H9 (cell line): ENCODE measurements around the gene ELMOD3. TPM values are rescaled to one million over a fixed set of nuclear protein-coding genes. Genes with fewer than 3 reads are reported as not detected.

Experiments used
- DNase-seq: peaks from one replicate; pipeline ENCODE4 v3.0.0-alpha.2; 2017
- H2AFZ ChIP-seq: one replicate; pipeline ENCODE4 v1.6.1; 2013; ENCODE audit warnings: mild to moderate bottlenecking, low read length, control low read depth, moderate library complexity
- H2AK5ac ChIP-seq: 2 replicates; pipeline ENCODE4 v1.6.1; 2013; ENCODE audit warnings: low read length, control low read depth, mixed read lengths; ENCODE audit not compliant: insufficient read length
- H2BK120ac ChIP-seq: one replicate; pipeline ENCODE4 v1.6.1; 2013; ENCODE audit warnings: low read depth, mild to moderate bottlenecking, low read length, control low read depth, inconsistent platforms; ENCODE audit not compliant: poor library complexity, severe bottlenecking
- H2BK12ac ChIP-seq: 2 replicates; pipeline ENCODE4 v1.6.1; 2013; ENCODE audit warnings: low read length, control low read depth, mixed read lengths, low read depth; ENCODE audit not compliant: insufficient read length
- H2BK15ac ChIP-seq: 2 replicates; pipeline ENCODE4 v1.6.1; 2013; ENCODE audit warnings: low read depth, low read length, control low read depth
- H2BK20ac ChIP-seq: one replicate; pipeline ENCODE4 v1.6.1; 2013; ENCODE audit warnings: low read depth, mild to moderate bottlenecking, low read length, control low read depth, inconsistent platforms; ENCODE audit not compliant: poor library complexity, severe bottlenecking
- H2BK5ac ChIP-seq: 2 replicates; pipeline ENCODE4 v1.6.1; 2013; ENCODE audit warnings: low read length, control low read depth, mixed read lengths; ENCODE audit not compliant: insufficient read length
- H3K14ac ChIP-seq: 2 replicates; pipeline ENCODE4 v1.6.1; 2013; ENCODE audit warnings: low read length, control low read depth; ENCODE audit not compliant: insufficient read depth
- H3K18ac ChIP-seq: 2 replicates; pipeline ENCODE4 v1.6.1; 2013; ENCODE audit warnings: low read depth, mild to moderate bottlenecking, mixed read lengths, low read length, control low read depth; ENCODE audit not compliant: insufficient read length
- H3K23ac ChIP-seq: 2 replicates; pipeline ENCODE4 v1.6.1; 2013; ENCODE audit warnings: low read length, control low read depth, mixed read lengths, low read depth; ENCODE audit not compliant: insufficient read length
- H3K23me2 ChIP-seq: 2 replicates; pipeline ENCODE4 v1.6.1; 2013; ENCODE audit warnings: low read depth, mild to moderate bottlenecking, mixed read lengths, low read length, control low read depth; ENCODE audit not compliant: insufficient read length, poor library complexity, severe bottlenecking
- H3K27ac ChIP-seq: 2 replicates; pipeline ENCODE4 v1.5.1; 2013; ENCODE audit warnings: low read length, control low read depth, mixed read lengths, low read depth; ENCODE audit not compliant: insufficient read length
- H3K27me3 ChIP-seq: 2 replicates; pipeline ENCODE4 v1.6.1; 2013; ENCODE audit warnings: low read length, control low read depth, inconsistent platforms; ENCODE audit not compliant: insufficient read depth
- H3K4ac ChIP-seq: 2 replicates; pipeline ENCODE4 v1.6.1; 2013; ENCODE audit warnings: low read depth, mild to moderate bottlenecking, control low read depth, inconsistent platforms, low read length, moderate library complexity
- H3K4me1 ChIP-seq: 2 replicates; pipeline ENCODE4 v1.6.1; 2013; ENCODE audit warnings: low read length, control low read depth, inconsistent platforms; ENCODE audit not compliant: insufficient read depth
- H3K4me2 ChIP-seq: 2 replicates; pipeline ENCODE4 v1.6.1; 2013; ENCODE audit warnings: low read length, control low read depth, mixed read lengths; ENCODE audit not compliant: insufficient read length, insufficient read depth
- H3K56ac ChIP-seq: 2 replicates; pipeline ENCODE4 v1.6.1; 2013; ENCODE audit warnings: low read depth, mild to moderate bottlenecking, mixed read lengths, low read length, control low read depth; ENCODE audit not compliant: insufficient read length
- H3K79me1 ChIP-seq: 2 replicates; pipeline ENCODE4 v1.6.1; 2013; ENCODE audit warnings: low read depth, mild to moderate bottlenecking, moderate library complexity, low read length, control low read depth, inconsistent platforms; ENCODE audit not compliant: insufficient read depth, poor library complexity, severe bottlenecking
- H3K79me2 ChIP-seq: 2 replicates; pipeline ENCODE4 v1.6.1; 2013; ENCODE audit warnings: low read length, control low read depth, inconsistent platforms; ENCODE audit not compliant: insufficient read depth
- H3K9ac ChIP-seq: 2 replicates; pipeline ENCODE4 v1.6.1; 2013; ENCODE audit warnings: low read length, control low read depth, mixed read lengths; ENCODE audit not compliant: insufficient read length; ENCODE audit errors: extremely low read depth
- H3K9me3 ChIP-seq: one replicate; pipeline ENCODE4 v1.6.1; 2013; ENCODE audit warnings: low read depth, low read length, inconsistent platforms; ENCODE audit not compliant: control insufficient read depth
- H3T11ph ChIP-seq: one replicate; pipeline ENCODE4 v1.6.1; 2013; ENCODE audit warnings: mild to moderate bottlenecking, low read length, control low read depth, inconsistent platforms
- H4K20me1 ChIP-seq: one replicate; pipeline ENCODE4 v1.6.1; 2013; ENCODE audit not compliant: control insufficient read depth, insufficient read length, insufficient read depth
- H4K5ac ChIP-seq: 2 replicates; pipeline ENCODE4 v1.6.1; 2013; ENCODE audit warnings: low read depth, mild to moderate bottlenecking, mixed read lengths, low read length, control low read depth; ENCODE audit not compliant: insufficient read length
- H4K8ac ChIP-seq: replicated peaks from 2 replicates; pipeline ENCODE4 v1.6.1; 2013; ENCODE audit warnings: low read length, control low read depth, mixed read lengths, low read depth; ENCODE audit not compliant: insufficient read length
- H4K91ac ChIP-seq: 2 replicates; pipeline ENCODE4 v1.6.1; 2013; ENCODE audit warnings: low read depth, mild to moderate bottlenecking, moderate library complexity, mixed read lengths, low read length, control low read depth; ENCODE audit not compliant: insufficient read length
- H3K27ac Mint-ChIP-seq, 3 experiments: 2 replicates in 2 of 3; 3 replicates in 1 of 3; pipeline ENCODE4 v1.8.0; 2020 to 2021; ENCODE audit warnings: mixed read lengths in 3 of 3, mild to moderate bottlenecking in 1 of 3, moderate library complexity in 1 of 3
- H3K27me3 Mint-ChIP-seq: 2 replicates; pipeline ENCODE4 v1.8.0; 2021; ENCODE audit warnings: low read depth, mild to moderate bottlenecking, moderate library complexity, mixed read lengths
- H3K36me3 Mint-ChIP-seq, 3 experiments: 2 replicates in 2 of 3; 3 replicates in 1 of 3; pipeline ENCODE4 v1.8.0; 2020 to 2021; ENCODE audit warnings: low read depth in 3 of 3, mixed read lengths in 3 of 3; ENCODE audit not compliant: insufficient read depth in 1 of 3
- H3K4me1 Mint-ChIP-seq, 2 experiments: 2 replicates each; pipeline ENCODE4 v1.8.0; 2020; ENCODE audit warnings: mixed read lengths in 2 of 2
- H3K4me3 Mint-ChIP-seq, 2 experiments: 2 replicates in 1 of 2; 3 replicates in 1 of 2; pipeline ENCODE4 v1.8.0; 2020 to 2021; ENCODE audit warnings: mild to moderate bottlenecking in 2 of 2, mixed read lengths in 2 of 2, moderate library complexity in 1 of 2
- H3K9me3 Mint-ChIP-seq, 2 experiments: 2 replicates in 1 of 2; 3 replicates in 1 of 2; pipeline ENCODE4 v1.8.0; 2020; ENCODE audit warnings: mild to moderate bottlenecking in 2 of 2, mixed read lengths in 2 of 2, moderate library complexity in 1 of 2
- CTCF ChIP-seq: fragments of 200-600 bp; sonication (generic); conservative IDR thresholded peaks from 3 replicates; pipeline ENCODE4 v1.8.0; 2021; ENCODE audit warnings: antibody characterized with exemption, mild to moderate bottlenecking
- WGBS: extraction: QIAGEN DNeasy Blood & Tissue Kit; methylation state at CpG from one replicate; pipeline ENCODE4 v1.1.7; 2013; ENCODE audit warnings: missing lambda C conversion rate, low lambda C conversion rate, mixed read lengths; ENCODE audit not compliant: insufficient read length; ENCODE audit errors: extremely low coverage; 5-methylcytosine and 5-hydroxymethylcytosine counted together
- total RNA-seq: library from RNA; stranded (reverse); gene quantifications from 2 replicates; pipeline ENCODE4 v1.2.1, GENCODE V29; 2021

The ELMOD3 gene
- total RNA-seq, 1 experiment from 2014 or later, result 7.6 TPM

GRCh38 chr2:85419009-85419675 lies 64.6 kb downstream of the ELMOD3 start:
- H2AK5ac ChIP-seq, result no peak overlapping the region
- H3K27ac ChIP-seq, result no peak overlapping the region
- no peak overlapping the region for H3K4ac ChIP-seq
- no peak overlapping the region for H4K91ac ChIP-seq
- no peak overlapping the region for H4K5ac ChIP-seq
- no peaks in the 10 kb centered on the region for H3K79me2 ChIP-seq
- H3K79me1 ChIP-seq, result no peaks in the 10 kb centered on the region
- no peaks in the 10 kb centered on the region for H3K27me3 ChIP-seq
- H2BK12ac ChIP-seq, result no peak overlapping the region
- no peak overlapping the region for H2BK20ac ChIP-seq
- peak overlapping the region; percentile 60 for H3K9ac ChIP-seq
- no peak overlapping the region for H2AFZ ChIP-seq
- H4K8ac ChIP-seq, result no peak overlapping the region
- no peak overlapping the region for H3T11ph ChIP-seq
- peaks cover 6% of the 10 kb centered on the region for H3K23me2 ChIP-seq
- Mint-ChIP-seq H3K36me3 (no peaks in the 10 kb centered on the region), H3K27ac (peak overlapping the region; percentile 33 to 100 (median 98); a peak in 6 of 7 replicates), H3K27me3 (peaks cover 2% of the 10 kb centered on the region), H3K4me3 (peak overlapping the region; percentile 88 to 91), H3K9me3 (no peaks in the 10 kb centered on the region), H3K4me1 (peaks cover 26 to 29% of the 10 kb centered on the region in 2 experiments)
- H4K20me1 ChIP-seq, result peaks cover 2% of the 10 kb centered on the region
- no peak overlapping the region for H3K56ac ChIP-seq
- peak overlapping the region; percentile 68 for H3K14ac ChIP-seq
- no peak overlapping the region for H3K23ac ChIP-seq
- no peak overlapping the region for H2BK5ac ChIP-seq
- no peaks in the 10 kb centered on the region for H3K9me3 ChIP-seq
- DNase-seq, result no peak
- peak overlapping the region; percentile 80 for H3K18ac ChIP-seq
- H3K4me1 ChIP-seq, result peaks cover 5% of the 10 kb centered on the region; the same call in 1 of the 2 replicates
- WGBS, result no CpG with 5 or more reads among the region's 17 CpGs
- no peak overlapping the region for H2BK120ac ChIP-seq
- no peak for TF ChIP-seq CTCF
- peak overlapping the region; percentile 32 for H3K4me2 ChIP-seq
- no peak overlapping the region for H2BK15ac ChIP-seq
